CD4-positive, alpha-beta T cell treated with Interleukin-17A for 4 hours (primary cell): Measurements from ENCODE around the gene APLF.
"Not testable (repeated sequence)": the region's sequence is repeated elsewhere in the genome, so short reads cannot be mapped to it uniquely, and the experiment has no call there.

Experiments
- DNase-seq: peaks from one replicate; pipeline ENCODE4 v3.0.0-alpha.2; 2020; ENCODE audit warnings: mixed read lengths

Gene APLF

DNA sequence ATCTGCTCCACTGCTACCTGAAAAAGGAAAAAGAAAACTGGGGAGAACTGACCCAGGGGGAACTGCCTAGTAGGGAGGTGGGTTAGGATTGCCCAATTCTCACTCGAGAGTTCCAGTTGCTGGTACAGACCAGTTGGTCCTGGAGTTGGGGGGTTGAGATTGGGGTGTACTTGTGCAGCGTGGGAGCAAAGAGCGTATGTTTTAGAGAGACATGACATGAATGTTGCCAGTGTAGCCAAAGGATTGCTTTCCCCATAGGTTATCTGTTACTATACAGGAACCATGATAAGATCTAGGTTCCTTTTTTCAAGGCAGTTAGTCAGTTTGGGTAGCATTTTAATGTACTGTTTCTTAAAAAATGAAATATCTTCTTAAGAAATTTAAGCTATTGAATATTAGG lies 68.6 kb downstream of the APLF start:
- no peak for DNase-seq

DNA sequence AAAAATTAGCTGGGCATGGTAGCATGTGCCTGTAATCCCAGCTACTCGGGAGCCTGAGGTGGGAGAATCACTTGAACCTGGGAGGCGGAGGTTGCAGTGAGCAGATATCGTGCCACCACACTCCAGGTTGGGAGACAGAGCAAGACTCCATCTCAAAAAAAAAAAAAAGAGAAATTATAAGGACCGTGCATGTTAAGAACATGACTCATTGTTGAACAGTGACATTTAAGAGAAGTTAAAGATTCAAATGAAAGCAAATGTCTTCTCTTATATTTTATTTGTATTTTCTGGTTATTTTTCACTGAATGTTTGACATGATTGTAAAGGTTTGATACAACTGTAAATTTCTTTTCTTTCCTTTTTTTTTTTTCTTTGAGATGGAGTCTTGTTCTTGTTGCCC lies 69.6 kb downstream of the APLF start:
- no peak for DNase-seq

DNA sequence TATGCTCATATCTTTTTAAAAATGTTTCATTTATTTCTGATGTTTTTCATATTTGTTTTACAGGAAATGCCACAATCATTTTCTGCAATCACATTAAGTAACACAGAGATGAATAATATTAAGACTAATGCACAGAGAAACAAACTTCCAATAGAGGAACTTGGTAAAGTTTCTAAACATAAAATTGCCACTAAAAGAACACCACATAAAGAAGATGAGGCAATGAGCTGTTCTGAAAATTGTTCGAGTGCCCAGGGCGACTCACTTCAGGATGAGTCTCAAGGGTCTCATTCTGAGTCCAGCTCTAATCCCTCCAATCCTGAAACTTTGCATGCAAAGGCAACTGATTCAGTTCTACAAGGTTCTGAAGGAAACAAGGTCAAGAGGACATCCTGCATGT lies 70.4 kb downstream of the APLF start:
- no peak for DNase-seq

DNA sequence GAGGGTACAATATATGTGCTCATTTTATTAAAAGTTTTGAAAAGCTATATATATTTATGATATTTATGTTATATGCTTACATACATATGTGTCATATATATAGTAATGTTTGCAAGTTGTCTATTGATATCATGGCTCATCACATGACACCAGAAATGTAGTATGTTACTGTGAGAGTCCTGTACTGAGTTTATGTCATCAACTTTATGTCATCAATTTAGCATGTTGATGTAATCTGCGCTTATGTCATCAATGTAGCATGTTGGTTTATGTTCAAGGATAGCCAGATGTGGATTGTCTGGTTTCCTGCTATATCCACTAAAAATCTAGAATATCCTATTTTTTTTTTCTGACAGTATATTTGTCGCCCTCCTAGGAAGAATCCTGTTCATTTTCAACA lies 77.4 kb downstream of the APLF start:
- no peak for DNase-seq

DNA sequence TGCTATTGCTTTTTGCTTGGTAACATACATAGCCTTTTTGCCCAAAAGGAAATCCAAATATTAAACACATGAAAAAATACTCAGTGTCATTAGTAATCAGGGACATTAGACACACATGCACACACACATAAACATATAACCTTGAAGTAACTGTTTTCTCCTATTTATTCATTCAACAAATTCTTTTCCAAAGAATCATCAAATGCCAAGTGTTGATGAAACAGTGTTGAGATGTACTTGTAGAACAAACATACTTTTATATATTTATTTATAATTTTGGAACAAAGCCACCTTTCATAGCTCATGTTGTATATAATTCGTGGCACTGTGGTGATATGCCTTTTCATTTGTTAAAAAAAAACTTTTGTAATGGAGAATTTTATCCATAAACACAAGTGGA lies 81.0 kb downstream of the APLF start:
- no peak for DNase-seq

DNA sequence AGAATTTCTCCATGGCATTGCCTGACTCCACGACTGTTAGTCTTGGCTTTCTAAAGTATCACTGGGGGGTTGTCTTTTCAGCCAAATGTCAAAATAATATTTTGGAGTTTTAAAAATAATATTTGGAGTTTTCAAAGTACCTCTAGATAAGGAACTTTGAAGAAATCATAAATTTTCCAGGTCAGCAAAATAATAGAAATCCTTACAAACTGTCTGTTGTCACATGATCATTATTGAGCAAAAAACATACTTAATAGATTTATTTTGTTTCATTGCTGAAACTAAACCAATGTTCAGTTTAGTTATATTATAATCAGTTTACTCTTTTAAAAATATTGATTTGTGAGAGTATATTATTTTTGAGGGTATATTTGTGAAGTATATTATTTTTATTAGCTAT lies 85.7 kb downstream of the APLF start:
- DNase-seq: no peak

DNA sequence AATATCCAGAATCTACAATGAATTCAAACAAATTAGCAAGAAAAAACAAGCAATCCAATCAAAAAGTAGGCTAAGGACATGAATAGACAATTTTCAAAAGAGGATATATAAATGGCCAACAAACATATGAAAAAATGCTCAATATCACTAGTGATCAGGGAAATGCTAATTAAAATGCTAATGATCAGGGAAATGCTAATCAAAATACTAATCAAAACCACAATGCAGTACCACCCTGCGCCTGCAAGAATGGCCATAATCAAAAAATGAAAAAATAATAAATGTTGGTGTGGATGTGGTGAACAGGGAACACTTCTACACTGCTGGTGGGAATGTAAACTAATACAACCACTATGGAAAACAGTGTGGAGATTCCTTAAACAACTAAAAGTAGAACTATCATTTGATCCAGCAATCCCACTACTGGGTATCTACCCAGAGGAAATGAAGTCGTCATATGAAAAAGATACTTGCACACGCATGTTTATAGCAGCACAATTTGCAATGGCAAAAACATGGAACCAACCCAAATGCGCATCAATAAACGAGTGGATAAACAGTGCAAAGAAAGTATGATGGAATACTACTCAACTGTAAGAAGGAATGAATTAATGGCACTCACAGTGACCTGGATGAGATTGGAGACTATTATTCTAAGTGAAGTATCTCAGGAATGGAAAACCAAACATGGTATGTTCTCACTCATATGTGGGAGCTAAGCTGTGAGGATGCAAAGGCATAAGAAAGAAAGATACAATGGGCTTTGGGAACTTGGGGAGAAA lies 88.2 kb downstream of the APLF start:
- DNase-seq: not testable (repeated sequence)

DNA sequence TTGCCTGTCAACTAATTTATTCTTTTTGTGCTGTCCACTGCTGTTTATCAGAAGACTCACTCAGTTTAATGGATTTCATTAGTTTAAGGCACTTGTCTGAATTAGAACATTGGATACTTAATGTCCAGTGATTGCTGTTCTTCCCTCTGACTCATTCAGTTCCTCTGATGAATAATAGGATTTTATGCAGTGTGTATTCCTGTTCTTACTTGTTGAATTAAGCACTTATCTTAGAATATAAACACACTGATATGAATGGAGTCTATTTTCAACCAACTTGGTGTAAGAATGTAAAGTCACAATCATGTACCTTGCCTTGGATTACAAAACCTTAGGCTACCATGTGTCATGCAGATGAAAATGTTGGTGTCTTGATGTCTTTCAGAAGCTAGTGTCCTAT lies 89.0 kb downstream of the APLF start:
- DNase-seq: no peak

DNA sequence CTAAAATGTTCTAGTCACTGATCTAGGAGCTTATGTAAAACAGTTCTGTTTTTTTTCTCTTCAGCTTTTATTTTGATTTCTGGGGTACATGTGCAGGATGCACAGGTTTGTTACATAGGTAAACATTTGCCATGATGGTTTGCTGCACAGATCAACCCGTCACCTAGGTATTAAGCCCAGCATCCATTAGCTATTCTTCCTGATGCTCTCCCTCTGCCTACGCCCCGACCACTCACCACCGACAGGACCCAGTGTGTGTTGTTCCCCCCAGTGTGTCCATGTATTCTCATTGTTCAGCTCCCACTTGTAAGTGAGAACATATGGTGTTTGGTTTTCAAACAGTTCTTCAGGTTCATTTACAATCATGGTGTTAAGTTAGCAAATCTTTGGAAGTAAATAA lies 91.2 kb downstream of the APLF start:
- DNase-seq: no peak

DNA sequence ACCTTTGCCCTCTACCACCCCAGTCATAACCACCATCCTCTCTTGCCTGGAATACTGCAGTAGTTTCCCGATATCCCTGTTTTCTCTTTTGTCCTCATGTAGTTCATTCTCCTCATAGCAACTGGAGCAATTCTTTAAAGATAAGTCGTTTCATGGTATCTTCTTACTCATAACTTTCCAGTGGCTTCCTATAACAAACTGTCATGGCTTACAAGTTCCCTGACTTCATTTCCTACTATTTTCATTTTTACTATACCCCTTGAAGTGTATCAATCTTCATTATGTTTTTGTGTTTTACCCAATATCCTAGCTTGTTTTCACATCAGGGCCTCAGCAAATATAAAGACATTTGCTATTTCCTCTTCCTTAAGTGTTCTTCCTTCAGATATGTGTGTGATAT lies 92.3 kb downstream of the APLF start:
- DNase-seq: no peak

DNA sequence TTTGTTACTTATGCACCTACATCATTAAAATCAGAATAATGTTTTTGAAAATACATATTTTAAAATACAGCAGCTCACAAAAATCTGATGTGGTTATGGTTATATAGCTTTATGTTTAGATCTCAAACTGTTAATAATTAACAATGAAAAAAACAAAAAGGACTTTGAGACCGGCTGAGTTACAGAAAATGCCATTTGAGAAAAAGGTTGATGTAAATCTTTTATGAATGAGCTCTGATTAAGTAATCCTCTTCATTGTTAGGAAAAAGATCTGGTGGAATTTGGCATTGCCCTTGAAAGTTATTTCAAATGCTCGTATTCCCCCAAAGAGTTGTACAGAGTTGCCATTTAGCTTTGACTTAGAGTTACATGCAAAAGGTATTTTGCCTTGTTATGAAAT lies 93.2 kb downstream of the APLF start:
- no peak for DNase-seq

DNA sequence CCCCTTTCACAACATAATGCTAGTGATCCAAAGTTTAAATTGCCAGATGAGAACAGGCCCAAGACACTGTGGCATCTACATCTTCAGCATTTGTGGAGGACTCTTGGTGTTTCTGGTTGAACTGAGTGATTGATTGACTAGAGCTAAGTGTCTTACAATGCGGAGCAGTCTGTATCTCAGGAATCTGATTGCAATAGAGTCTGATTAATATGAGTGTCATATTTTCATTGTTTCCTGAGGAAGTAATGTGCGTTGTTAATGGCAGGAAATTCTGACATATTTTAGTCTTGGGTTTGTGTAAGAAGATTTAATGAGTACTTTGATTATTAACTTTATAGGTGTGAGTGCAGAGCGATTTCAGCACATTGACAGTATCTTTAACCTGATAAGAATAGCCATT lies 94.0 kb downstream of the APLF start:
- no peak for DNase-seq

DNA sequence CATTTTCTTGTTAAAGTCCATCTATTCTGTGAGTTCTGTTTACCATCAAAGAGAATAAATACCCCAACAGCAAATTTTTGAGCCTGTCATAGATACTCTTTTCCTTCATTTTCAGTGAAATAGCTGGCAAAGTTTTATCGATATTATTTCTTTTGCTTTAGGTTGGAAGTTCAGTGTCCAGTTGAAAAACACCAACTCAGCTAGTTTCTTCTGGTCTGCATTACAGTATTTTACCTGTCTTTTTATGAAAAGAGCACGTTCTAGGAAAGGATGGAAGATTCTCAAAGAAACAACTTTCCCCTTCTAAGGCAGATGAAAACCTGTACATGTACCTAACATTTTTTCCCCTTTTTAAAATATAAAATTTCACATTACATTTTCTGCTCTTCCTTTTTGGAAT lies 95.5 kb downstream of the APLF start:
- DNase-seq: no peak

DNA sequence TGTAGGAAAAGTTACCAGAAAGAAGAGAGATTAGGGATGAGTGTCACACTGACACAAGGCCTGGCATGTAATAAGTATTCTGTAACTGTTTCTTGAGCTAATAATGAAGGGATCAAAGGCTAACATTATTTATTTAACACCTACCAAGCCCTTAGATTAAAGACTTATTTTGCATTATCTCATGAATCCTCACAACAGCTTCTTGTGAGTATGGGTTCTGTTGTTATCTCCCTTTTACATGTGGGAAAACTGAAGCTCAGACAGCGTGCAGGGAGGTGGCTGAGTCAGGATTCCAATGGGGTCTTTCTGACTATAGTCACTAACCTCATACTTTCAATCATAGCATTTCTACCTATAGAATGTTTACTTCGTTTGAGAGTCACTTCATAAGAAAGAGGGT lies 97.0 kb downstream of the APLF start:
- no peak for DNase-seq

DNA sequence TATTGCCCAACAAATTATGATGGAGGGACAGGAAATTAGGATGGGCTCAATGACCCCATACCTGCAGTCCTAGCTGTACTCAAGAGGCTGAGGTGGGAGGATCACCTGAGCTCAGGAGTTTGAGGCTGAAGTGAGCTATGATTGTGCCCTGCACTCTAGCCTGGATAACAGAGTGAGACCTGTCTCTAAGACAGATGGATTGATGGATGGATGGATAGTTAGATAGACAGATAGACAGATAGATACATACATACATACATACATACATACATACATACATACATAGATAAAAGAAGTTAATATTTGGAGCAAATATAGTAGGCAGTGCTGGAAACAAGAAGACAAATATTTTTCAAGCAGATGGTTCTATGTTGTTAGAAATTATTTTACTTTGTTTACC lies 97.9 kb downstream of the APLF start:
- DNase-seq: no peak

DNA sequence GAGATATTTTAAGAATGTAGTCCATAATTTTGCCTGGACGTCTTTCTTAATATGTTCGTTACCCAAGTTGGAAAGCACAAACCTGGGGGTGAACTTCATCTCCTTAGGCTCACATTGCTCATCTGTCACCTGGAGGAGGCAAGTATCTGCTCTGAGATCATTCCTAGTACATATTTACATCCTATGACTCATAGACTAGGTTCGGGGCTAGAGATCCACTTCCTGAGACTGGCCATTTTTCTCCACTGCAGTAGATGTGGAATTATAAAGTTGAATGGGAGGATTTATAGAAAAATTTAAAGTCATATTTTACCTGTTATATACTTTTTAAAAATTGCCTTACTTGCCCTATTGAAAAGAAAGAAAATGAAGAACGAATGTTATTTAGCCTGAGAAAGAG lies 98.5 kb downstream of the APLF start:
- DNase-seq: no peak

DNA sequence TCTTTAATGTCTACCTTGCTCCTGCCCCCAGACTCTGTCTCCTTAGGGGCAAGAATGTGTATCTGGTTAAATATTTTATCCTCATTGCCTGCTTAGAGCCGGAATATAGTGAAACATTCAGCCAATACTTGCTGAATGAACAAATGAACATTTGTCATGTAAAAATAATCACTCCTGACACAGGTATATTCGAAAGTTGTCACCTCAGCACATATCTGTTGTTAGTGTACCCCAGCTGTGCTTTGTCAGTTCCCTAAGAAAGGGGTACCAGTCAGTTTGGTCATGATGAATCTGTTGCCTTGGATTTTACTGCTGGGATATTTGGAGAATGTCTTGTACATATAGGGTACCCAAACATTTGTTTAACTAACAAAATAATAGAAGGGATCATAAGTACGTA lies 99.0 kb downstream of the APLF start:
- no peak for DNase-seq

DNA sequence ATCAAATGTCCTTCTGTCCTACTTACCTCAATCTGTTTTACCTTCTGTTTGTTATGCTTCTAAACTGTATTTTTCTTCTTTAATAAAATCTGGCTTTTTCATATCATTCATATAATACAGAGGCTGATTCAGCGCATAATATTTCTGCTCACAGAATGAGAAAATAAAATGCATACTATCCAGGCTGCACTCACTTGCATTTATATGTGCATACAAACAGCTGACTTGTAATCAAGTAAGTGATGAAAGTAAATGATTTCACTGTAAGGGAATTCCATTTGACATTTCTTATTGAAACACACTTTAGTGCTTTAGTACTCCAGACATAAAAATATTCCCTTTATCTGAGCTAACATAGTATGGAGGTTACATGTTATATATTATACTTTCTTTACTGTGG lies 100.7 kb downstream of the APLF start:
- no peak for DNase-seq

DNA sequence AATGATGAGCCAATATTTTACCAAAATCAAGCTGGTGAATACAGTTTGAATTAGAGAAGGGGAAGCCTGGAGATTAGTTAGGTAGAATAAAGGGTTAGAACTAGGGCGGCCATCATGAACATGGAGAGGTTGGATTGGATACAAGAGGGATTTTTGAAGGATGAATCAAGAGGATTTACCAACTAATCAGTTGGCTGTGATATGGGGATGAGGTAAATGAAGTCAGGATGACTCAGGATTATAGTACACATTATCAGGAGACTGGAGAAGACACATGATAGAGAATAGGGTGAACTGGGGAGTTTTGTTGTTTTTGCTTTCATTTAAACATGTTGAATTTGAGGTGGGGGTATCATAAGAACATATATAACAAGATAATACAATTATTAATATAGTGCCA lies 102.2 kb downstream of the APLF start:
- DNase-seq: no peak

DNA sequence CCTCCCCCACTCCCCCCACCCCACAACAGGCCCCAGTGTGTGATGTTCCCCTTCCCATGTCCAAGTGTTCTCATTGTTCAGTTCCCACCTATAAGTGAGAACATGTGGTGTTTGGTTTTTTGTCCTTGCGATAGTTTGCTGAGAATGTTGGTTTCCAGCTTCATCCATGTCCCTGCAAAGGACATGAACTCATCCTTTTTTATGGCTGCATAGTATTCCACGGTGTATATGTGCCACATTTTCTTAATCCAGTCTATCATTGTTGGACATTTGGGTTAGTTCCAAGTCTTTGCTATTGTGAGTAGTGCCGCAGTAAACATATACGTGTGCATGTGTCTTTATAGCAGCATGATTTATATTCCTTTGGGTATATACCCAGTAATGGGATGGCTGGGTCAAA lies 103.0 kb downstream of the APLF start:
- DNase-seq: not testable (repeated sequence)

DNA sequence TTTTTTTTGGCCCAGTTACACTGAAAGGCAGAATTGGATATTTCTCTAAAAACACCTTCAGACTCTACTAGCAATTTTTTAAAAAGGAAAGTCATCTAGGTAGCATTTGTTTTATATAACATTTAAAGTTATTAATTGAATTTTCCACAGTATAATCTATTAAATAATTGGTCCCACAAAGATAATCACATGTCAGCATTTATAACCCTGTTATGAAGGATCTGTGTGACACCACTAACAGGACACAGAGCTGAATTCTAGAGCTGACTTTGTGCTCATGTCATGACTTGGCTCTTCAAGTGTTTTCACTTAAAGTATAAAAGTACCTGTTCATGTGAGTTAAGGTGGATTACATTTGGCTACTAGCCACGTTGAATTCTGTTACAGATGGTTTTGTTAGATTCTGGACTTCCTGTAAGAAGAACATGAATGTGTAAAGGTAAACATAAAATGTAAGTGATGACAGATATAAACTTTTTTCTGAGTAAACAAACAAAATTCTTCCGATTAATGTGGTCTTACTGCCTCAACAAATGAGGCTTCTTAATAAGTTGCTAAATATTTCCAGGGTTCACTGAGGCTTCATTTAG lies 106.9 kb downstream of the APLF start:
- DNase-seq: no peak

DNA sequence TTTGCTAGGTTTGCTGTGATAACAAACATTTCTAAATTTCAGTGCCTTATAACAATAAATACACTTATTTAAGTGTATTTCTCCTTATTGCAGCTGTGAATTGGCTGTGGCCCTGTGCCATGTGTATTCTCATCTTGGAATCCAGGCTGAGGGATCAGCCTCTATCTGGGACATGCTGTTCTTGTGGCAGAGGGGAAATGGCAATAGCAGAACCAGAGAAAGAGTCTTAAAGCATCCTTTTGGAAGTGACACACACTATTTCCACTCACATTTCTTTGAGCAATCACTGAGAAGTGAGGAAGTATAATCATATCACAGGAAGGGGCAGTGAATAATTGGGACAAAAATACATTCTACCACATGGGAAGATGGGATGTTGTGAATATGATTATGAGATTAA lies 109.8 kb downstream of the APLF start:
- no peak for DNase-seq

DNA sequence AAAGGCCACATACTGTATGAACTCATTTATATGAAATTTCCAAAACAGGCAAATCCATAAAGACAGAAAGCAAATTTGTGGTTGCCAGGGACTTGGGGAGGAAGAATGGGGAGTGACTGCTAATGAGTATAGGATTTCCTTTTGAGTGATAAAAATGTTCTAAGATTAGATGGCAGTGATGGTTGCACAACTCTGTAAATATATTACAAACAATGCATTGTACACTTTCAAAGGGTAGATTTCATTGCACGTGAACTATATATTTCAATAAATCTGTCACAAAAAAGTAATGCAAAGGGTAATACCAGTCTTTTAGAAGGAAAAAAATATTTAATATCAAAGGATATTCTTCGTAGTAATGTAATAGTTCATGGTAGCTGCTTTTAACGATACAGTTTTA lies 112.3 kb downstream of the APLF start:
- no peak for DNase-seq

DNA sequence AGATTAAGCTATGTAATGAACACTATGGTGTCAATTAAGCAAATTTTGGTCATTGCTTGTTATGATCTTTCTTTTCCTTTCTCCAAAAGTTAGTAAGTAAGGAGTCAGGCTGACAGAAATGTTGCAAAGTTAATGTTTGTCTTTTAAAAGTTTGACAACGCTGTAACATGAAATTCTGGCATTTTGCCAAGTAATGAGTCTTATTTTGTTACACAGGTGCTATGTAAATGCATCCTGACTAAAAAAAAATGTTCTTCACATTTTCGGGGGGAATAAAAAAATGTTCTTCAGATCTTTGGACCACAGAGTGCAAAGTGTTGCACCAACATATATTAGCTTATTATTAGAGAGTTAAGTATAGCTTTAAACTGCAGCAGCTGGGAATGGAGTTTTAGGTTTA lies 121.2 kb downstream of the APLF start:
- DNase-seq: no peak

DNA sequence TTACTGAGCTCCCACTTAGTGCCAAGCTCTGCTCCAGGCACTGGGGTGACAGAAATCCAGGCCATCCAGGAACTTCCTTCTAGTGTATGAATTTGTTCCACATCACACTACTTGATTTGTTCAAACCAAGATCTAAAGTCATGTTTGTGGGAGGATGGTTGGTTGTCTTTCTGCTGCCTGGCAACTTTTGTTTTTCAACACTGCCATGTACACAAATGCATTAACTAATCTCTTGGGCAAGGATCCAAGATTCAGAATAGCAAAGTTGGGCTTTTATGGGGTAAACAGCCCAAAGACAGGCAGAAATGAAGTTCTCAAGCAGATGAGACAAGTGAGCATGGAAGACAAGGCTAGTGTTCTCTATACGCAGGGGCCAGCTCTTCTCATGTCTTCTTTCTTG lies 122.6 kb downstream of the APLF start:
- no peak for DNase-seq
